Natural killer cell (primary cell): Measurements from ENCODE around the gene PROS1. TPM values are rescaled to one million over a fixed set of nuclear protein-coding genes. Genes with fewer than 3 reads are reported as not detected.
"Not testable (repeated sequence)": the region's sequence is repeated elsewhere in the genome, so short reads cannot be mapped to it uniquely, and the experiment has no call there.

Source experiments
- ATAC-seq, 3 donors: fragments of 150-1000 bp in 2 of 3; fragments of 200-7000 bp in 1 of 3; cut with Tn5 transposase; 1 replicate in 1 of 3; 2 replicates in 2 of 3; pipeline ENCODE4 v1.10.0; 2021; ENCODE audit warnings: mild to moderate bottlenecking in 2 of 3, moderate library complexity in 2 of 3
- DNase-seq, 2 donors: peaks; one replicate each; pipeline versions ENCODE4 v3.0.0 to v3.0.0-alpha.2; 2013 to 2021; ENCODE audit warnings: mixed read lengths in 1 of 2
- H3K27ac ChIP-seq: one replicate; pipeline ENCODE4 v1.5.1; 2013; ENCODE audit warnings: mild to moderate bottlenecking, low read length
- H3K27me3 ChIP-seq: one replicate; pipeline ENCODE4 v1.6.1; 2013; ENCODE audit warnings: low read length; ENCODE audit not compliant: control insufficient read depth, insufficient read depth
- H3K36me3 ChIP-seq: one replicate; pipeline ENCODE4 v1.6.1; 2013; ENCODE audit warnings: low read length; ENCODE audit not compliant: control insufficient read depth, insufficient read depth
- H3K4me1 ChIP-seq: one replicate; pipeline ENCODE4 v1.6.1; 2013; ENCODE audit warnings: low read length; ENCODE audit not compliant: control insufficient read depth, insufficient read depth
- H3K4me3 ChIP-seq: one replicate; pipeline ENCODE4 v1.5.1; 2013; ENCODE audit warnings: low read length
- H3K9me3 ChIP-seq: one replicate; pipeline ENCODE4 v1.6.1; 2013; ENCODE audit warnings: low read length; ENCODE audit not compliant: control insufficient read depth, insufficient read depth
- H3K27ac Mint-ChIP-seq, 2 donors: one replicate each; pipeline ENCODE4 v1.8.0; 2022; ENCODE audit warnings: mild to moderate bottlenecking in 2 of 2, mixed read lengths in 2 of 2, moderate library complexity in 1 of 2
- H3K27me3 Mint-ChIP-seq, 2 donors: one replicate each; pipeline ENCODE4 v1.8.0; 2022; ENCODE audit warnings: low read depth in 2 of 2, mixed read lengths in 2 of 2
- H3K36me3 Mint-ChIP-seq: one replicate; pipeline ENCODE4 v1.8.0; 2022; ENCODE audit warnings: mixed read lengths
- H3K4me1 Mint-ChIP-seq, 2 donors: one replicate each; pipeline ENCODE4 v1.8.0; 2022; ENCODE audit warnings: mixed read lengths in 2 of 2
- H3K4me3 Mint-ChIP-seq: one replicate; pipeline ENCODE4 v1.8.0; 2022; ENCODE audit warnings: mild to moderate bottlenecking, moderate library complexity, mixed read lengths
- H3K9me3 Mint-ChIP-seq, 2 donors: one replicate each; pipeline ENCODE4 v1.8.0; 2022; ENCODE audit warnings: mixed read lengths in 2 of 2
- CTCF ChIP-seq: fragments of 200-600 bp; IDR thresholded peaks from one replicate; pipeline ENCODE4 v1.8.0; 2022; ENCODE audit warnings: antibody characterized with exemption
- WGBS: methylation state at CpG from one replicate; pipeline ENCODE4 v1.1.7; 2013; ENCODE audit warnings: missing lambda C conversion rate; ENCODE audit not compliant: insufficient coverage; 5-methylcytosine and 5-hydroxymethylcytosine counted together
- intact Hi-C: fragments of 100-400 bp; cut with micrococcal nuclease; formaldehyde crosslinking; loops from one replicate; pipeline ENCODE4 v1.14.2; 2022
- total RNA-seq, 4 donors: library from RNA; stranded (reverse); fragments of 120-200 nt in 1 of 4; gene quantifications; one replicate each; pipeline versions ENCODE4 v1.2.3 to v1.2.4, GENCODE V29; 2013 to 2022

Gene PROS1
- total RNA-seq, 3 donors from 2014 or later (not counting 1 experiment from before 2014, with no cell fraction given): 0.25 to 1.4 (median 0.68) TPM

- Histone ChIP-seq H3K36me3 (no peaks in the 10 kb centered on the region), H3K4me3 (no peak overlapping the region), H3K4me1 (no peaks in the 10 kb centered on the region), H3K27me3 (no peaks in the 10 kb centered on the region), H3K27ac (no peak overlapping the region), H3K9me3 (no peaks in the 10 kb centered on the region)
- no peak for DNase-seq
- WGBS: 80% methylated on average over 1 of the region's 1 CpG
- H3K4me1 Mint-ChIP-seq: no peaks in the 10 kb centered on the region
- H3K27ac Mint-ChIP-seq: no peak overlapping the region
- no peak overlapping the region for H3K4me3 Mint-ChIP-seq
- H3K9me3 Mint-ChIP-seq: no peaks in the 10 kb centered on the region
- intact Hi-C loops: no loop called here
- H3K36me3 Mint-ChIP-seq: no peaks in the 10 kb centered on the region
- peaks cover 0 to 5% of the 10 kb centered on the region in 2 donors for H3K27me3 Mint-ChIP-seq
- ATAC-seq: no peak
- TF ChIP-seq CTCF: no peak
Measured at GRCh38 chr3:93961489-93961888, 12.2 kb downstream of the PROS1 start.

GRCh38 chr3:93961026-93961425, 12.7 kb downstream of the PROS1 start:
- Mint-ChIP-seq H3K27ac (no peak overlapping the region), H3K27me3 (peaks cover 0 to 5% of the 10 kb centered on the region in 2 donors), H3K4me3 (no peak overlapping the region), H3K36me3 (no peaks in the 10 kb centered on the region), H3K9me3 (no peaks in the 10 kb centered on the region), H3K4me1 (no peaks in the 10 kb centered on the region)
- H3K4me3 ChIP-seq: no peak overlapping the region
- intact Hi-C loops: no loop called here
- no peaks in the 10 kb centered on the region for H3K36me3 ChIP-seq
- no peak for DNase-seq
- no peak for ATAC-seq
- WGBS: 94% methylated on average over 1 of the region's 1 CpG
- no peaks in the 10 kb centered on the region for H3K4me1 ChIP-seq
- no peak for TF ChIP-seq CTCF
- H3K27me3 ChIP-seq: no peaks in the 10 kb centered on the region
- no peaks in the 10 kb centered on the region for H3K9me3 ChIP-seq
- H3K27ac ChIP-seq: no peak overlapping the region

GRCh38 chr3:93949958-93950357, 23.7 kb downstream of the PROS1 start:
- H3K27ac Mint-ChIP-seq, H3K4me1 Mint-ChIP-seq, H3K4me3 ChIP-seq, H3K27me3 ChIP-seq, intact Hi-C loops, H3K4me1 ChIP-seq, ATAC-seq, H3K4me3 Mint-ChIP-seq, H3K36me3 Mint-ChIP-seq, H3K36me3 ChIP-seq, H3K27ac ChIP-seq, DNase-seq, H3K27me3 Mint-ChIP-seq, H3K9me3 ChIP-seq, H3K9me3 Mint-ChIP-seq: not testable (repeated sequence)
- 87% methylated on average over 8 of the region's 8 CpGs for WGBS

- not testable (repeated sequence) for H3K4me1 Mint-ChIP-seq, H3K27me3 ChIP-seq
Measured at GRCh38 chr3:93937485-93937884, 36.2 kb downstream of the PROS1 start.

GRCh38 chr3:93936549-93936948, 37.1 kb downstream of the PROS1 start:
- H3K9me3 ChIP-seq: peaks cover 1% of the 10 kb centered on the region
- WGBS: 69% methylated on average over 1 of the region's 1 CpG

More at GRCh38 chr3:93937485-93937884, 36.2 kb downstream of the PROS1 start:
- H3K4me3 ChIP-seq, H3K36me3 ChIP-seq, H3K4me1 ChIP-seq, H3K27ac Mint-ChIP-seq, H3K36me3 Mint-ChIP-seq, H3K9me3 Mint-ChIP-seq, H3K27ac ChIP-seq, intact Hi-C loops, DNase-seq, ATAC-seq, H3K27me3 Mint-ChIP-seq, H3K4me3 Mint-ChIP-seq: not testable (repeated sequence)
- WGBS: 76% methylated on average over 4 of the region's 6 CpGs
- peaks cover 11% of the 10 kb centered on the region for H3K9me3 ChIP-seq

More at GRCh38 chr3:93936549-93936948, 37.1 kb downstream of the PROS1 start:
- Mint-ChIP-seq H3K27ac (no peak overlapping the region), H3K9me3 (peaks cover 0 to 5% of the 10 kb centered on the region in 2 donors), H3K36me3 (no peaks in the 10 kb centered on the region), H3K4me1 (no peaks in the 10 kb centered on the region), H3K27me3 (no peaks in the 10 kb centered on the region), H3K4me3 (no peak overlapping the region)
- intact Hi-C loops: no loop called here
- Histone ChIP-seq H3K4me1 (no peaks in the 10 kb centered on the region), H3K27me3 (no peaks in the 10 kb centered on the region), H3K4me3 (no peak overlapping the region), H3K27ac (no peak overlapping the region), H3K36me3 (no peaks in the 10 kb centered on the region)
- DNase-seq (no peak), ATAC-seq (no peak)
- no peak for TF ChIP-seq CTCF
